Cardiac septum (tissue), 1 donor: ENCODE results near the gene MUC5B. TPM values are rescaled to one million over a fixed set of nuclear protein-coding genes. Genes with fewer than 3 reads are reported as not detected.

Source experiments
- microRNA-seq: library from miRNA; unstranded; fragments of <30 nt; microRNA quantifications from one replicate; pipeline ENCODE4 v1.2.0, GENCODE V29; 2020
- total RNA-seq: library from RNA; stranded (reverse); fragmentation: NEBNext Ultra II Directional; extraction: Animal tissue kit (Norgen Biotek cat#: 25700); gene quantifications from one replicate; pipeline ENCODE4 v1.2.1, GENCODE V29; 2021
- donor health status: DM: no; HTN: no; CAD: no.

Gene MUC5B
- total RNA-seq, 1 donor from 2014 or later: not detected

Small RNA genes within 50 kb of the gene (microRNA-seq; reads per million reads assigned to microRNA genes)
- not detected for gene MIR6744

Other genes starting within 250 kb of the MUC5B start
- not detected for gene MUC6, start 186.3 kb upstream of the MUC5B start, total RNA-seq
- gene MUC2, start 148.2 kb upstream of the MUC5B start, total RNA-seq: 0.03 TPM
- not detected for gene MUC5AC, start 65.1 kb upstream of the MUC5B start, total RNA-seq
- 46.9 TPM for gene TOLLIP, start 86.6 kb downstream of the MUC5B start, total RNA-seq
- gene BRSK2, start 166.9 kb downstream of the MUC5B start, total RNA-seq: 0.16 TPM